Adrenal gland (tissue), 5 donors: Measurements from ENCODE around the gene MIOX.

ENCODE experiments used
- POLR2A ChIP-seq, 2 donors: fragments of 450-650 bp; IDR thresholded peaks; one replicate each; pipeline ENCODE4 v1.6.1; 2017; ENCODE audit warnings: antibody characterized with exemption in 2 of 2, mild to moderate bottlenecking in 2 of 2, moderate library complexity in 1 of 2
- TF ChIP-seq, protein P1 (sequence below), 6 experiments: fragments of 450-650 bp in 4 of 6; fragments of 200-600 bp in 2 of 6; sonication (generic) in 1 of 6; IDR thresholded peaks; 1 replicate in 5 of 6; 2 replicates in 1 of 6; pipeline versions ENCODE4 v1.5.1 to v1.8.0; 2016 to 2021; ENCODE audit warnings: antibody characterized with exemption in 6 of 6, mild to moderate bottlenecking in 2 of 6, moderate library complexity in 1 of 6
- donor health status: DM: no; HTN: no; CAD: no.

DNA sequence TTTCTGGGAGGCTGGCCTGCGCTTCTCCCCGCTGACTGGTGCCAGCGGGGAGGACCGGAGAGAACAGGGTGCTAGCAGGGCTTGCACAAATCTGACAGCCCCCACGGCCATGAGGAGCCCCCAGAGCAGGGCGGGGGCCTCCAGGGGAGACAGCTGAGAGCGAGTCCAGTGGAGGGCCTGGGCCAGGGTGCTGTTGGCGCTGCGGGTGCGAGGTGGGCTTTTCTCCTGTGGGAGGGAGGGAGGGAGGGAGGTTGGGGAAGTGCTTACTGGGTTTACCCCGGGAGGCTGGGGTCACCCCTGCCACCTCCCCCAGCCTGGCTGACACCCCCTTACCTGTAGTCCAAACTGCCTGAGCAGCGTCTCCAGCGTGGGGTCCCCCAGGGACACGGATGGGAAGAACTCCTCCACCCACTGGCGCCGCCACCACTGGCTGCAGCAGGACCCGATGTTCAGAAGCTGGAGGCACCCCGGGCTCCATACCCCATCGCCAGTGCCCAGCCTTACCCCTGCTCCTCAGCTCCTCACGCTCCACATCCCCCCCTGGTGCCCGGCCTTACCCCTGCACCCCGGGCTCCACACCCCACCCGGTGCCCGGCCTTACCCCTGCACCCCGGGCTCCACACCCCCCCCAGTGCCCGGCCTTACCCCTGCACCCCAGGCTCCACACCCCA is 17.0 kb downstream of the MIOX start:
- TF ChIP-seq, protein P1, sequence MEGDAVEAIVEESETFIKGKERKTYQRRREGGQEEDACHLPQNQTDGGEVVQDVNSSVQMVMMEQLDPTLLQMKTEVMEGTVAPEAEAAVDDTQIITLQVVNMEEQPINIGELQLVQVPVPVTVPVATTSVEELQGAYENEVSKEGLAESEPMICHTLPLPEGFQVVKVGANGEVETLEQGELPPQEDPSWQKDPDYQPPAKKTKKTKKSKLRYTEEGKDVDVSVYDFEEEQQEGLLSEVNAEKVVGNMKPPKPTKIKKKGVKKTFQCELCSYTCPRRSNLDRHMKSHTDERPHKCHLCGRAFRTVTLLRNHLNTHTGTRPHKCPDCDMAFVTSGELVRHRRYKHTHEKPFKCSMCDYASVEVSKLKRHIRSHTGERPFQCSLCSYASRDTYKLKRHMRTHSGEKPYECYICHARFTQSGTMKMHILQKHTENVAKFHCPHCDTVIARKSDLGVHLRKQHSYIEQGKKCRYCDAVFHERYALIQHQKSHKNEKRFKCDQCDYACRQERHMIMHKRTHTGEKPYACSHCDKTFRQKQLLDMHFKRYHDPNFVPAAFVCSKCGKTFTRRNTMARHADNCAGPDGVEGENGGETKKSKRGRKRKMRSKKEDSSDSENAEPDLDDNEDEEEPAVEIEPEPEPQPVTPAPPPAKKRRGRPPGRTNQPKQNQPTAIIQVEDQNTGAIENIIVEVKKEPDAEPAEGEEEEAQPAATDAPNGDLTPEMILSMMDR (IDR thresholded peaks at IDR 0.05), result no peak
- no peak for TF ChIP-seq POLR2A (IDR thresholded peaks at IDR 0.05)
